Lower lobe of right lung (tissue), 2 donors: ENCODE measurements around the gene CEP95. TPM values are rescaled to one million over a fixed set of nuclear protein-coding genes. Genes with fewer than 3 reads are reported as not detected.
A peak's percentile ranks its signal among the peaks of the same experiment; 100 is the strongest.

Experiments used
- ATAC-seq, 2 donors: fragments of 200-7000 bp; cut with Tn5 transposase; one replicate each; pipeline ENCODE4 v1.9.1; 2020 to 2022; ENCODE audit warnings: mild to moderate bottlenecking in 2 of 2, moderate library complexity in 2 of 2
- DNase-seq: peaks from one replicate; pipeline ENCODE4 v3.0.0-alpha.2; 2020
- H3K27ac ChIP-seq: fragments of 200-600 bp; one replicate; pipeline ENCODE4 v1.8.0; 2022
- H3K27me3 ChIP-seq: fragments of 200-600 bp; one replicate; pipeline ENCODE4 v1.8.0; 2022; ENCODE audit warnings: low read depth
- H3K36me3 ChIP-seq: fragments of 200-600 bp; one replicate; pipeline ENCODE4 v1.8.0; 2022; ENCODE audit warnings: mild to moderate bottlenecking
- H3K4me1 ChIP-seq: fragments of 200-600 bp; one replicate; pipeline ENCODE4 v1.8.0; 2022
- H3K4me3 ChIP-seq: fragments of 200-600 bp; one replicate; pipeline ENCODE4 v1.8.0; 2022; ENCODE audit warnings: mild to moderate bottlenecking
- H3K9me3 ChIP-seq: fragments of 200-600 bp; one replicate; pipeline ENCODE4 v1.8.0; 2022
- CTCF ChIP-seq: fragments of 200-600 bp; IDR thresholded peaks from one replicate; pipeline ENCODE4 v1.8.0; 2022; ENCODE audit warnings: antibody characterized with exemption, mild to moderate bottlenecking
- intact Hi-C: fragments of 100-400 bp; cut with DNase I; formaldehyde crosslinking; loops from one replicate; pipeline ENCODE4 v1.11.0; 2022
- total RNA-seq: library from RNA; stranded (reverse); fragmentation: NEBNext Ultra II Directional; extraction: Animal tissue kit (Norgen Biotek cat#: 25700); gene quantifications from one replicate; pipeline ENCODE4 v1.2.1, GENCODE V29; 2021
- donor health status: DM: no; HTN: yes; CAD: no; lungs with severe emphysema.

The CEP95 gene
- total RNA-seq, 1 donor from 2014 or later = 34.2 TPM

GRCh38 chr17:64504769-64505339 is 1.9 kb upstream of the CEP95 start:
- intact Hi-C loops = no loop called here
- no peak for TF ChIP-seq CTCF
- H3K36me3 ChIP-seq = peaks cover 65% of the 10 kb centered on the region
- H3K4me1 ChIP-seq = peaks cover 68% of the 10 kb centered on the region
- H3K27me3 ChIP-seq = no peaks in the 10 kb centered on the region
- peak overlapping the region; percentile 100 for H3K27ac ChIP-seq
- no peaks in the 10 kb centered on the region for H3K9me3 ChIP-seq
- ATAC-seq (no peak), DNase-seq (no peak)
- H3K4me3 ChIP-seq = peak overlapping the region; percentile 80

GRCh38 chr17:64505340-64506200 is 1.2 kb upstream of the CEP95 start:
- DNase-seq = peak; percentile 93
- H3K36me3 ChIP-seq = peaks cover 65% of the 10 kb centered on the region
- ATAC-seq = peak; percentile 80 to 83
- H3K4me3 ChIP-seq = peak overlapping the region; percentile 80
- H3K27me3 ChIP-seq = no peaks in the 10 kb centered on the region
- H3K4me1 ChIP-seq = peaks cover 61% of the 10 kb centered on the region
- H3K9me3 ChIP-seq = no peaks in the 10 kb centered on the region
- no peak for TF ChIP-seq CTCF
- peak overlapping the region; percentile 100 for H3K27ac ChIP-seq
- intact Hi-C loops = no loop called here

- Histone ChIP-seq H3K36me3 (peaks cover 65% of the 10 kb centered on the region), H3K4me3 (peak within 1 kb of the TSS; percentile 80)
- no peak for TF ChIP-seq CTCF
These were observed 589 bp upstream of the CEP95 start, which contains the start of gene DDX5 for GRCh38 chr17:64506201-64506575. Gene DDX5 (minus strand): TSS chr17:64506289. CDS start chr17:64506119, 170 bp downstream.

GRCh38 chr17:64507413-64507782 is 621 bp downstream of the CEP95 start:
- Histone ChIP-seq H3K4me1 (peaks cover 44% of the 10 kb centered on the region), H3K36me3 (peaks cover 65% of the 10 kb centered on the region), H3K9me3 (no peaks in the 10 kb centered on the region), H3K27me3 (no peaks in the 10 kb centered on the region), H3K27ac (peak overlapping the region; percentile 100), H3K4me3 (peak overlapping the region; percentile 80)
- peak; percentile 49 for TF ChIP-seq CTCF
- DNase-seq = no peak
- ATAC-seq = peak; percentile 34 to 41
- intact Hi-C loops = no loop called here

More at GRCh38 chr17:64506201-64506575, 589 bp upstream of the CEP95 start, which contains the start of gene DDX5:
- intact Hi-C loops = no loop called here
- Histone ChIP-seq H3K9me3 (no peaks in the 10 kb centered on the region), H3K27ac (peak within 1 kb of the TSS; percentile 100), H3K4me1 (peaks cover 55% of the 10 kb centered on the region), H3K27me3 (no peaks in the 10 kb centered on the region)
- peak; percentile 99 for DNase-seq
- ATAC-seq = peak; percentile 90 to 95

GRCh38 chr17:64508683-64509082 is 1.9 kb downstream of the CEP95 start:
- Histone ChIP-seq H3K4me3 (peak overlapping the region; percentile 80), H3K36me3 (peaks cover 65% of the 10 kb centered on the region), H3K27me3 (no peaks in the 10 kb centered on the region), H3K9me3 (no peaks in the 10 kb centered on the region), H3K27ac (no peak overlapping the region), H3K4me1 (peaks cover 31% of the 10 kb centered on the region)
- ATAC-seq = no peak
- no peak for DNase-seq
- intact Hi-C loops = no loop called here
- no peak for TF ChIP-seq CTCF
